ENCODE data around the gene TBC1D10A.

Gene TBC1D10A

DNA sequence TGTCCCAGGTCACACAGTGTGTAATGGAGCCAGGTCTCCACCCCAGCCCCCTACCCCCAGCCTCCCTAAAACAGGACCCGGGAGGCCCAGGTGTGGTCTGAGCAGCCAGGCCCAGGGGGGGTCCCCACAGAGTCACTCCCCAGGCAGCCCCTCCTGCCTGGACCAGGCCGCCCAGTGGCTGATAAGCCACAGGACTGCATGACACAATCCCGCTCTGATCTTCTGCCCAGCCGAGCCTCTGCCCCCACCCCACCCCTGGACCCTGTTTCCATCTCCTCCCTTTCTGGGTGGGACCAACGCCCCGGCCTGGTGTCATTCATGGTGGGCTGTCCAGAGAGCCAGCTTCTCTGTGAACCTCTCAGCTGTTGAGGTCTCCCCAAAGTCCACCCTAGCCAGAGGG is 72.4 kb downstream of the TBC1D10A start:
- TF ChIP-seq, protein P1, sequence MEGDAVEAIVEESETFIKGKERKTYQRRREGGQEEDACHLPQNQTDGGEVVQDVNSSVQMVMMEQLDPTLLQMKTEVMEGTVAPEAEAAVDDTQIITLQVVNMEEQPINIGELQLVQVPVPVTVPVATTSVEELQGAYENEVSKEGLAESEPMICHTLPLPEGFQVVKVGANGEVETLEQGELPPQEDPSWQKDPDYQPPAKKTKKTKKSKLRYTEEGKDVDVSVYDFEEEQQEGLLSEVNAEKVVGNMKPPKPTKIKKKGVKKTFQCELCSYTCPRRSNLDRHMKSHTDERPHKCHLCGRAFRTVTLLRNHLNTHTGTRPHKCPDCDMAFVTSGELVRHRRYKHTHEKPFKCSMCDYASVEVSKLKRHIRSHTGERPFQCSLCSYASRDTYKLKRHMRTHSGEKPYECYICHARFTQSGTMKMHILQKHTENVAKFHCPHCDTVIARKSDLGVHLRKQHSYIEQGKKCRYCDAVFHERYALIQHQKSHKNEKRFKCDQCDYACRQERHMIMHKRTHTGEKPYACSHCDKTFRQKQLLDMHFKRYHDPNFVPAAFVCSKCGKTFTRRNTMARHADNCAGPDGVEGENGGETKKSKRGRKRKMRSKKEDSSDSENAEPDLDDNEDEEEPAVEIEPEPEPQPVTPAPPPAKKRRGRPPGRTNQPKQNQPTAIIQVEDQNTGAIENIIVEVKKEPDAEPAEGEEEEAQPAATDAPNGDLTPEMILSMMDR (IDR thresholded peaks at IDR 0.05; ENCODE audit: low read depth, low read length, missing control alignments): no peak
- DNase-seq (ENCODE audit: extremely low read depth, low read depth): no peak
- H3K4me3 ChIP-seq (replicated peaks; ENCODE audit: low read depth, low read length): no peak overlapping the region

DNA sequence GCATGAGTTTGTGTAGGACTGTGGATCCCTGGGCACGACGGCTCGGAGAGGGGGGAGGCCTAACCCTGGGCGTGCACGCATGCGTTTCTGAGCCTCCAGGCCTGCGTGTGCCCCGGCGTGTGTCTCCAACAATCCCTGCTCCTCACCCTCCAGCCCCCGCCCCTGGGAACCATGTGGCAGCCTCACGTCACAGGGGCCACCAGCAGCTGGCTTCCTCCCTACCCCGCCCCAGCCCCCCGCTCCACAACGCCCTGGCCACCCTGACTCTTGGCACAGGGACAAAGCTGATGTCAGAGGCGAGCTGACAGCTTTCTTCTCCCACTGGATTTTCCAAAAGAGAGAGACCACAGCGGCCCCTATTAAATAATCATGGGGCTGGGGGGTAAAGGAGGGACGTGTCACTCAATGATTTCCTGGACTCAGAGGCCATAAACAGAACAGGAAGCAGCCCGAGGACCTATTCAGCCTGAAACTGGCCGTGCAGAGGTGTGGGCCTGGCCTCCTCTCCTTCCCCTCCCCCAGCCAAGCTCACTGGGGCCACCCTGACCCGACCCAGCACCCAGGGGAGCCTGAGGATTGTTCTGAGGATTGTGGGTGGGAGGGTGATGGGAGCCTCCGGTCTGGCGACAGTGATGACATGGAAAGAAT is 73.4 kb downstream of the TBC1D10A start:
- no peak for DNase-seq (ENCODE audit: extremely low read depth, low read depth)
- TF ChIP-seq, protein P1 (IDR thresholded peaks at IDR 0.05; ENCODE audit: low read depth, low read length, missing control alignments): no peak
- no peak overlapping the region for H3K4me3 ChIP-seq (replicated peaks; ENCODE audit: low read depth, low read length)

DNA sequence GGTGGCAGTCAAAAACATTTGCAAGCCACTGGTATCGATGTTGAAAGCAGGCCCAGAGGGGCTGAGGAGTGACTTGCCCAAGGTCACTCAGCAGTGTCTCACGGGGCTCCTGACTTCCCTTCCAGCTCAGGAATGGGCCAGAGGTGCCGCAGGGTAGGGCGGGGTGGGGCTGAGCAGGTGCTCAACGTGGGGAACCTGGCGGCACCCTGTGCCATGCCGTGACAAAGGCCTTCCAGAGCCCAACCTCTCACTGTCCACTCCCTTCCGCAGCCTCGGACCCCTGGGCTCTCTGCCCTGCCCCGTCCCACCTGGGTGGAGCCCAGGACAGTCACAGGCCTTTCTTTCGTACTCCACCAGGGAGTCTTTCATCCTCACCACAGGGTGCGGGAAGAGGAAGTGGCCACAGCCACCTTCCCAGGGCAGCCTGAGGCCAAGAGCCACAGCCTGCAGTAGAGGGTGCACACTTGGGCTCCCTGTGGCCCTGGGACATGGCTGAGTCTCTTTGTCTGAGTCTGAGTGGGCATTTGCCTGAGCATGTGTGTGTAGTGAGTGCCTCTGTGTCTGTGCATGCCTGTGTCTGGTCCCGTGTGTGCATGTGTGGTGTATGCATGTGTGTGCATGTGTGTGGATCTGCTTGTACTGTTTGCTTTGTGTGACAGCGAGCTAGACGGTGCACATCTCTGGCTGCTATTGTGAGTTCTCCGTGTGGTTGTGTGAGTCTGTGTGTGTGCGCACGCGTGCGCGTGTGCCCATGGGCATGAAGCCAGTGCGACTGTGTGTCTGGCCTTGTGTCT is 74.1 kb downstream of the TBC1D10A start:
- no peak overlapping the region for H3K4me3 ChIP-seq (replicated peaks; ENCODE audit: low read depth, low read length)
- no peak for DNase-seq (ENCODE audit: extremely low read depth, low read depth)
- TF ChIP-seq, protein P1 (IDR thresholded peaks at IDR 0.05; ENCODE audit: low read depth, low read length, missing control alignments): no peak

DNA sequence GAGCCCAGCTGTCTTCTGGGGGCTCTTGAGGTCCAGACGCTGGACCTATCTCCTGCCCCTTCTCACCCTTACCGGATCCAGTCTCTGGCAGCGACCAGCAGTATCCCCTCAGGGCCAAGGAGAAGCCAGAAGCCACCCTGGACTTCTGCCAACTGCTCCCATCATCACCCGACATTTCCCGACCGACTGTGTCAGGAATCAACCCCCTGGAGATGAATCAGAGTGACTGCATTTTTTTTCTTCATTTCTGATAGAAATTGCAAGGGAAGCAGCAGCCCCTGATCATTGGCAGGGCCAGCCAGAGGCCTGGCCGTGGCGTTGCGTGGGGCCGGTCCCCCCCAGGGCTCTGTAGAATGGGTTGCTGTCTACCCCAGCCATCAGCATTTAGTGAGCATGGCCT is 75.0 kb downstream of the TBC1D10A start:
- no peak for DNase-seq (ENCODE audit: extremely low read depth, low read depth)
- no peak overlapping the region for H3K4me3 ChIP-seq (replicated peaks; ENCODE audit: low read depth, low read length)
- TF ChIP-seq, protein P1 (IDR thresholded peaks at IDR 0.05; ENCODE audit: low read depth, low read length, missing control alignments): no peak

DNA sequence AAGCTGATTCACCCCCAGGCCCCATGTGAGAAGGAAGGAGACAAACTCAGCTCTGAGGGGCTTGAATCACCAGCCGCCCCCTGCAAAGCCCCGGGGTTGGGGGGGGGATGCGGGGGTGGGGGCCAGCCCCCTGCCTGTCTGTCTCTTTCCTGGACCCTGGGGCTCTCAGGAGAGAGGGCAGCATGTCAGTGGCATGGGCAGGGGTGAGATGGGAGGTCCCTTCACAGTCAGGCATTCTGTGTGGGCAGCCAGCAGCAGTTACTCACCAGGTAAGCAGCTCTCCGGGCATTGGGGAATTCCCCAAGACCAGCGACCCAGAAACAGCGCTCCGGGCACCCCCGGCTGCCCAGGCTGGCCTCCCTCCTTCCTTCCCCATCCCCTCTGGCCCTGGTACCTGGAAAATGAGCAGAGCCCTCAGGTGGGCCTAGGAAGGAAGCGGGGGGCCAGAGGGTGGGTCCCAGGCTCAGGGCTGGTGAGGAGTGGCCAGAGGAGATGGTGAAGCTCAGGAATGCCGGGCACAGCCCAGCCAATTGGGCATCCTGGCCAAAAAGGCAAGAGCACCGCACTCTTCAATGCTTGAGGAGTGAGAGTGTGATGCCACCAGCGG is 76.0 kb downstream of the TBC1D10A start:
- DNase-seq (ENCODE audit: extremely low read depth, low read depth): no peak
- TF ChIP-seq, protein P1 (IDR thresholded peaks at IDR 0.05; ENCODE audit: low read depth, low read length, missing control alignments): no peak
- H3K4me3 ChIP-seq (replicated peaks; ENCODE audit: low read depth, low read length): no peak overlapping the region

DNA sequence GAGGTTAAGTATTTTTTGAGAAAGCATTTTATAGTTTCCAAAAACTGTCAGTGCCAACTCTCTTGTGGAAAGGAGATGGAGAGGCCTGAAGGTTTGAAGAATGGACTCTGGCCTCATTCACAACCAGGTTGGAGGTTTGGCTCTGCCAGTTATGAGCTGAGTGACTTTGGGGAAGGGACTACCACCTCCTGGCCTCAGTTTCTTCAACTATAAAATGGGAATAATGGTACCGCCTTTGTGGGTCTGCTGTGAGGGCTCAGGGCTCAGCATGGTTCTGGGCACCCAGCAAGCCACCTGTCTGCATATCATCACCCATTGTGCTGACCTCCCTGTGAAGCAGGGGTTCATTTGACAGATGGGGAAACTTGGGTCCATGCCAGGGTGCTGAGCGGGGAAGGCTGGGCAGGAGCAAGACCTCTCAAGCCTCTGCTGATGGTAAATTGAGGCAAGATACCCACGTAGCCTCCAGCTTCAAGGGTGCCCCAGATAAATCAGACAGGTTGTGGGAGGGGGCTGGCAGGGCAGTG is 76.6 kb downstream of the TBC1D10A start:
- TF ChIP-seq, protein P1 (IDR thresholded peaks at IDR 0.05; ENCODE audit: low read depth, low read length, missing control alignments): no peak
- no peak for DNase-seq (ENCODE audit: extremely low read depth, low read depth)
- no peak overlapping the region for H3K4me3 ChIP-seq (replicated peaks; ENCODE audit: low read depth, low read length)
